Tibial nerve (tissue), 4 donors: ENCODE measurements around the gene RPRD2.

Experiments used
- EP300 ChIP-seq, 2 donors: sonication (generic); formaldehyde crosslinking; IDR thresholded peaks; one replicate each; pipeline ENCODE4 v1.6.1; 2017; ENCODE audit warnings: antibody characterized with exemption in 2 of 2, mild to moderate bottlenecking in 1 of 2
- POLR2A ChIP-seq, 2 donors: fragments of 450-650 bp; IDR thresholded peaks; one replicate each; pipeline ENCODE4 v1.6.1; 2017; ENCODE audit warnings: antibody characterized with exemption in 2 of 2, mild to moderate bottlenecking in 2 of 2, moderate library complexity in 2 of 2
- TF ChIP-seq, protein P1 (sequence below), 5 experiments: fragments of 200-600 bp in 3 of 5; fragments of 450-650 bp in 2 of 5; sonication (generic) in 3 of 5; IDR thresholded peaks; one replicate each; pipeline ENCODE4 v1.5.1; 2016 to 2019; ENCODE audit warnings: antibody characterized with exemption in 5 of 5, mild to moderate bottlenecking in 3 of 5, moderate library complexity in 2 of 5

DNA sequence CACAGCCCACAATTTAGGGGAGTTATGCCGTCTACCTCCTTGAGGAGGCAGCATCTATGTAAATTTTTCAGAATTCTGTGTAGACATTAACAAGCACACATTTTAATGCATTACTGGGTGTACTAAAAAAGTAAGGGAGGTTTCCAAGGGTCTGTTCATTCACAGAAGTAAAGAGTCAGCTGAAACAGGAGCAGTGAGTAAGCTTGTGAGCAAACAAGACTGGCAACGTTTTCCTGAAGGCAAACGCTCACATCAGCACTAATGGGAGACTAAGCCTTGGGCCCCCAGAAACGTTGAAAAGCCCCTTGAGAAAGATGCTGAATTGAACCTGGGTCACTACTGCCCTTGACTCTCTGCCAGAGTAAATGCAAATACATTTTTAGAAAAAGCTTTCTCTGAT lies 25.7 kb downstream of the RPRD2 start:
- no peak for TF ChIP-seq POLR2A (IDR thresholded peaks at IDR 0.05)
- TF ChIP-seq, protein P1, sequence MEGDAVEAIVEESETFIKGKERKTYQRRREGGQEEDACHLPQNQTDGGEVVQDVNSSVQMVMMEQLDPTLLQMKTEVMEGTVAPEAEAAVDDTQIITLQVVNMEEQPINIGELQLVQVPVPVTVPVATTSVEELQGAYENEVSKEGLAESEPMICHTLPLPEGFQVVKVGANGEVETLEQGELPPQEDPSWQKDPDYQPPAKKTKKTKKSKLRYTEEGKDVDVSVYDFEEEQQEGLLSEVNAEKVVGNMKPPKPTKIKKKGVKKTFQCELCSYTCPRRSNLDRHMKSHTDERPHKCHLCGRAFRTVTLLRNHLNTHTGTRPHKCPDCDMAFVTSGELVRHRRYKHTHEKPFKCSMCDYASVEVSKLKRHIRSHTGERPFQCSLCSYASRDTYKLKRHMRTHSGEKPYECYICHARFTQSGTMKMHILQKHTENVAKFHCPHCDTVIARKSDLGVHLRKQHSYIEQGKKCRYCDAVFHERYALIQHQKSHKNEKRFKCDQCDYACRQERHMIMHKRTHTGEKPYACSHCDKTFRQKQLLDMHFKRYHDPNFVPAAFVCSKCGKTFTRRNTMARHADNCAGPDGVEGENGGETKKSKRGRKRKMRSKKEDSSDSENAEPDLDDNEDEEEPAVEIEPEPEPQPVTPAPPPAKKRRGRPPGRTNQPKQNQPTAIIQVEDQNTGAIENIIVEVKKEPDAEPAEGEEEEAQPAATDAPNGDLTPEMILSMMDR (IDR thresholded peaks at IDR 0.05), result no peak
- no peak for TF ChIP-seq EP300 (IDR thresholded peaks at IDR 0.05)
